Liver (tissue), 3 donors: ENCODE measurements around the gene NAALADL1.

Source experiments
- CTCF ChIP-seq: fragments of 150-350 bp; IDR thresholded peaks from 2 replicates; pipeline ENCODE4 v1.5.1; 2017; ENCODE audit warnings: improper control_type of control experiment, low read depth, low read length; ENCODE audit not compliant: missing input control
- EGR1 ChIP-seq, 2 donors: IDR thresholded peaks; 2 replicates each; pipeline ENCODE4 v1.6.1; 2016 to 2018; ENCODE audit warnings: antibody characterized with exemption in 2 of 2, low read depth in 2 of 2
- FOXA1 ChIP-seq: IDR thresholded peaks from 2 replicates; pipeline ENCODE4 v1.6.1; 2016; ENCODE audit warnings: antibody characterized with exemption
- GABPA ChIP-seq, 2 donors: IDR thresholded peaks in 1 of 2; conservative IDR thresholded peaks in 1 of 2; 2 replicates each; pipeline ENCODE4 v1.6.1; 2016; ENCODE audit warnings: antibody characterized with exemption in 2 of 2, mild to moderate bottlenecking in 1 of 2, moderate library complexity in 1 of 2
- JUND ChIP-seq, 2 donors: IDR thresholded peaks; 2 replicates each; pipeline ENCODE4 v1.6.1; 2016; ENCODE audit warnings: antibody characterized with exemption in 2 of 2
- MAX ChIP-seq: IDR thresholded peaks from 2 replicates; pipeline ENCODE4 v1.6.1; 2016; ENCODE audit warnings: antibody characterized with exemption
- RAD21 ChIP-seq, 2 donors: IDR thresholded peaks; 2 replicates each; pipeline ENCODE4 v1.6.1; 2016; ENCODE audit warnings: antibody characterized with exemption in 2 of 2, mild to moderate bottlenecking in 2 of 2
- REST ChIP-seq: IDR thresholded peaks from 2 replicates; pipeline ENCODE4 v1.6.1; 2016; ENCODE audit warnings: antibody characterized with exemption, mild to moderate bottlenecking
- SP1 ChIP-seq: IDR thresholded peaks from 2 replicates; pipeline ENCODE4 v1.6.1; 2018; ENCODE audit warnings: antibody characterized with exemption, mild to moderate bottlenecking
- TAF1 ChIP-seq: conservative IDR thresholded peaks from 2 replicates; pipeline ENCODE4 v1.6.1; 2016; ENCODE audit warnings: antibody characterized with exemption, mild to moderate bottlenecking
- YY1 ChIP-seq: IDR thresholded peaks from 2 replicates; pipeline ENCODE4 v1.6.1; 2016; ENCODE audit warnings: antibody characterized with exemption, mild to moderate bottlenecking
- donor health status: healthy.
- donor health status: healthy.

- TF ChIP-seq CTCF (no peak), SP1 (no peak), FOXA1 (no peak), JUND (IDR thresholded peaks at IDR 0.05) (no peak), RAD21 (IDR thresholded peaks at IDR 0.05) (no peak), MAX (no peak), EGR1 (IDR thresholded peaks at IDR 0.05; ENCODE audit: low read depth in 2 of 2) (no peak), GABPA (IDR thresholded peaks at IDR 0.05 in 1 of 2, conservative IDR thresholded peaks at IDR 0.05 in 1 of 2) (no peak), REST (no peak), YY1 (no peak), TAF1 (no peak)
Observed at GRCh38 chr11:64998690-64999431, 59.5 kb downstream of the NAALADL1 start.
